Activated T-cell treated with anti-CD3 and anti-CD28 coated beads, Interleukin-2, amount 50 U/mL, for 48 hours (primary cell): ENCODE measurements around the gene TCF7L2.

ENCODE experiments used
- DNase-seq, 2 experiments: peaks; one replicate each; pipeline ENCODE4 v3.0.0-alpha.2; 2020

TCF7L2 gene

DNA sequence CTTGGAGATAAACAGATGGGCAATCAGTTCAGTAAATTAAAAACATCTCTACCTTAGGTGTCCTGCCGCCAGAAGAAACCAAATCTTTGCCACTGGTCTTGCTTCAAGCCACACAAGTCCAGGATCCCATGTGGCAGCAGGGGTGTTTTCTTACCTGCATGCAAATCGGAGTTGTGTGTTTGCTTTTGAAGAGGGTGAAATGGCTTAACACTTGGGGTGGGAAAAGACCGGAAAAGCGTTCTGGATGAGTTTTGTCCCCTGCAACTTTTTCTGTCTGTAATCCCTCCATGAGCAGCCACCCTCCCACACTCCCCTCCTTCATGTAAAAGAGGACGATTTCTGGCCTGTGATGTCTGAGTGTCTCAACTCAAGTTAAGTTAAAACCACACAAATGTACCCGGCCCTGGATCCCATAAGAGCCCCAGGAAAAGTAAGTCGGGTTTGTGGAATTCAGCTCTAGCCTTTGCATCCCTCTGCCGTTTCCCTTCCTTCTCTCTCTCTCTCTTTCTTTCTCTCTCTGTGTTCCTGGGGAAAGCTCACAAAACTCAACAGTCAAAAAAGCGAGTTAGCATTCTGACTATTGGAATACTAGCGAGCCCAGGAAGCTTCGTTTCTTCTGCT, 178.5 kb downstream of the TCF7L2 start:
- DNase-seq = no peak

DNA sequence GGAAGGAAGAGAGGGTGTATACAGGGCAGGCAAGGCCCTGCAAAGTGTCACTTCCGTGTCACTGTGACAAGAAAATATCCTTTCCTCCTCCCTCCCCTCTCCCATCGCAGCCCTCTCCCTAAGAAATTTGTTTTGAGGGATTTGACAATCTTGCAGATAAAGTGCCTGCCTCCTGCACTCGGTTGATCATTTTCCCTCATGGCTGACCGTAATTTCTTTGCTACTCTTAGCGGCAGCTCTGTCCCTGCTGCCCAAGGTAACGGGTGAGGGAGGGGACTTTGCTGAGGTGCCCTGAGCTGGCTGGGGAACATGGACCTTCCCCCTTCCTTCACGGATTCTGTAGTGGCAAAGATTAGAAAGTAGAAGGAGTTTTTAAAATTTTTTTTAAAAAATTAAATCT, 179.1 kb downstream of the TCF7L2 start:
- DNase-seq = no peak

DNA sequence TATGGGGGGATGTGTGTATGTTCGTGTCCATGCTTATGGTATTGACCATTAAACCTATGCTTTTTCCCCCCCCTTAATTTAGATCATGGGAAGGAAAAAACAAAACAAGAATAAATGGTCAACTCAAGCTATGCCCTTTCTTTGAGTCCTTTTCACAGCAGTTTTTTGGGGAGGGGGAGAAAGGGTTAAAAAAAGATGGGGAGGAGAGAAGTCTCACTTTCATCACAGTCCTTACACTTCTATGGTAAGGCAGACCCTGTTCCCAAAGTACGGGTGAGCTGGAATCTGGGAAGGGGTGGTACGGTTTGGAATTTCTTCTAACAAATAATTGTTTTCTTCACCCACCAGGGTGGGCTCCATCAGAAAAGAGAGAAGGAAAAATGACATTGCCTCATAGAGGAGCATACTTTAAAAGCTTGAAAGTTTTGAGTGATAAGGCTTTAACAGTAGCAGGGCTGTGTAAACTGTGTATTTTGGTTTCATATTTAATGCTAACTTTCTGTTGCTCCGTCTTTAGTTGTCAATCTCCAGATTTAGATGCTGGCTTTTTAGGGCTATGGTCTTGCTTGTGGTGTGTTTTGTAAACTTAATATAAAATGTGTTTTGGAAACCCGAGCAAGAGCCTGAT, 180.1 kb downstream of the TCF7L2 start:
- no peak for DNase-seq

DNA sequence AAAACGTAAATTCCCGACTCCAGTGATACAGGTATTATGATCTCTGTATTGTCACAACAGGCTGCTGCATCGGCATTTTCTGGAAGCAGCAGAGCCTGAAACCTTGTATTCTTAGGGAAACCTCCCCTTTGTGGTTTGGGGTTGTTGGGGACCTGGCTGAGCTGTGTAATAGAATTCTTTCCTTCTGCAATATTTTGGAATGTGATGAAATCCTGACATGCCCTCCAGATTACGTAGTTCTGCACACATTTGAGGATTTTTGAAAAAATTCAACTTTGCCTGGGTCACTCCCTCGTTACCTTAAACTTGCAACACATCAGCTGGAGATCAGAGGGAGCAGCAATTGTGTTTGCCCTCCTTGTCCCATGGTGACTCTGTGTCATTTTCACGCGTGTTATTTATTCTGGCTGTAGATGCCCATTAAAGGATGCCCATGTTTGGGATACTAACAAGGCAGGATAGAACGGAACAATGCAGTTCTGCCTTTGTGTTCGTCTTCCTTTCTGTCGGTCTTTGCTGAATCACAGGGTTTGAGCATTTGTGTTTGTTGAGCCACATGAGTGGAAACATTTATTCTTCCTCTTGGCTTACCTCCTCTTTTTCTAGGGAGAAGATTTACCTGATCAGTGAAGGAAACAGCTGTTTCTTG, 181.7 kb downstream of the TCF7L2 start:
- no peak for DNase-seq

DNA sequence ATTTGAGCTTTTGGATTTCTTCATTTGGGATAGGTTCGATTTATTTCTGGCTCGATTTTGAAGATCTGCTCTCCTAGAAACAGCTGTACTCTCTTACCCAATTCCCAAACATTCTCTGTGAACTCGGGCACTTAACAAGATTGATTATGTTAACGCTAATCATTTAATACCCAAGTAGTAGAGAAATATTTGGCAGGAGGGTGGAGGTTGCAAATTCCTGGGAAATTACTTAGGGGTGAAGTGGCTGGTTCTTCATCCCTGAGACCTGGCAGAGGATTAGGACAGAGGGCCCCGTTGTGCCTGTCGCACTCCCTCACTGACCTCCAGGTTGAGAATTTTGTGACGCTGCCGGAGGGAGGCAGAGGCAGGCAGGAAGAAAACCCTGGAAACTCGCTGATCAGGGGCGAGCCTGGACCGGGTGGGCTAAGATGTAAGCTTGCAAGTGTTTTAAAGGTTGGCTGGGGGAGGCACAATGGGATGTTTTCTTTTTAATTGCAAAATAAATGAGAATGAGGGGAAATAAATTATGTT, 182.6 kb downstream of the TCF7L2 start:
- no peak for DNase-seq

DNA sequence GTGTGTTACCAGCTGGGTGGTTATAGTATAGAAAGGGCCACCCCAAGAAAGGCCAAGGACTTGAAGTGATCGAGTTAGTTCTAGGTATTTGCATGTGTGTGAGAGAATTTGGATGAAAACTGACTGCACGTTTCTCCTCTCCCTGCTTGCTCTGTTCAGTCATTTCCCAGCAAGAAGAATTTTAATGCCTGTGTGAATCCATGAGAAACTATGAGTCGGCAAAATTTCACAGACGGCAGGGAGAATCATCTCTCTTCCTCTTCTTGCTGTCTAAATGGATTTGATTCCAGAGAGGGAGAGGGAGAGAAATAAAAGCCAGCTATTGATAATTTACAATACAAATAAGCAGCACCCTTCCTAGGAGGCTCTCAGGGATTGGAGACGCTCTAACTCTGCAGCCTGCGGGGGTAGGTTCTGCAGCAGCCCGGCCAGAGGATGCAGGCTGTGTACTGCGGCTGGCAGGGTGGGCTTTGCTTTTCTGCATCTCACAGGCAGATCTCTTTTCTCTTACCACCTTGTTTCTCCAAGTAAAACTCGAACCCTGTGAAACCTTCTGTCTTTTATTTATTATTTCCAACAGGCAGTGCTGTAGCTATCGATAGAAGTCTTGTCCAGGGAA, 183.6 kb downstream of the TCF7L2 start:
- DNase-seq = no peak

DNA sequence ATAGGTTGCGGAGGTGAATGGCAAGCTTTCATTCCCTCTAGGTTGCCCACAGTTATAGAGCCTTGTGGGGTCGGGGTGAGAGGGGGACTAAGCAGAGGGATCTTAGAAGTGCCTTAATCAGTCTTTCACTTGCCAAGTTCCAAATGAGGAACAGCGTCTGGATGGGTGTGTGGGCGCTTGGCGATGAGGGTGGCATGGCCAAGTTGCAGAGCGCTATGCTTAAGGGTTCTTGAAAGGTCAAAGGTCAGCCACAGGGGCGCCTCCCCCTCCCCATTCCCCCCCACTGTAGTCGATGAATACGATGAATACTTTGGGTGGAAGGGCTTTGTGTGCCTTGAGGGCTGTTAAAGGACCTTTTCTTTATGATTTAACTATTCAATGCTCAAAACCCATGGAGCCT, 185.0 kb downstream of the TCF7L2 start:
- no peak for DNase-seq

DNA sequence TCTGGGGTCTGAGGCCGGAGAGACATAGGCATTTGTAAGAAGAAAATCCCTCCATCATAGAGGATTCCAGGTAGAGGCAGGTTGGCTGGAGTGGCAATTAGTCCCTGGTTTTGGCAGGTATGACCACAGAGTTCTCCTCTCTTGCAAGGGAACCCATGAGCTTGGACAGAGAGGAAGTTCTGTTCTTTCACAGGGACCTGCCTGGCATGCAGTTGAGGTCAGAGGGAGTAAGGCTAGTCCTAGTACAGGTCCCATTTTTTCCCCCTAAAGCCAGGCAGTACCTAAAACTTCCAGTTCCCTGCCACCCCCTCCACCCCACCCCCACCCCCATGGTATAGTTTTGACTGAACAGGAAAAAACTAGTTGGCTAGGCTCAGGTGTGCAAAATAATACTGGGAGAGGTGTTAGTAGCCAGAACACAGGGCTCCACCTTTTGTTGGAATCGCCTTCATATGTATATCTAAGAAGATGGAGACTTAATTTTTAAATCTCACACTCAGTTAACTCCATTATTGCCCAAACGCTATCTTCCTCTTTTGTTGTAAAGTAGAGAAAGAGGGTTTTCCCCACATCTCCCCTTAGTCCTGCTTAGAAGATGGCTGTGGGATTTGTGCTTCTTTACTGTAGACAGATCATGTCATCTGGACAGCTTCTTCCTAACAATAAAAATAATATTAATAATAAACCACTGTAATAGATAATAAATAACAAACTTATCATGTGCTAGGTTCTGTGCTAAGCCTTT, 188.1 kb downstream of the TCF7L2 start:
- no peak for DNase-seq

DNA sequence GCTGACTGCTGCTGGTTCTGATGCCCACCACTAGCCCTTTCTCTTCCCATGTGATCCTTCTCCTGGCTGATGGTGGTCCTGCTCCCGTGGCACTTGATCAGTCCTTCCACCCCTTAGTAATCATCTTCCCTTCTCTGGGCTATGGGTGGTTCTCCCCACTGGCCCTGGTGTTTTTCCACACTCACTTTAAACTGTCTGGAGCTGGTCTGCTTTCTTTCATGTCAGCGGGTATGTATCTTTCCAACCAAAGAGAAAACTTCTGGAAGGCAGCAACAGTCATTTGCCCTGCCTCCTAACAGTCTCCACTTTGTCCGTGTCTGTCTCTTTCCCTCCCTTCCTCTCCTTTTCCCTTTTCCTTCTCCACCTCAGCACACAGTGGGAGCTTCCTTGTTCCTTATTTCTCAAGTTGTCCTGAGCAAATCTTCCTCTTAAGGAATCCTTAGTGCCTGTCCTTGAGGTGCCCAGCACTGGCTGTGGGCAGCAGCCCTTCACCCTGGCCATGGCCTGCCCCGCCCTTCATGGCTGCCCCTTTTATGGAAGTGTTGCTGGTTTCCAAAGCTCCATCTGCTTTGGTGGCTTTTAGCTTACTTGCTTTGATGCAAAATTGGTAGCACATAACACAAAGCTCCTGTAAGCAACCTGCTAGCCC, 189.0 kb downstream of the TCF7L2 start:
- no peak for DNase-seq

DNA sequence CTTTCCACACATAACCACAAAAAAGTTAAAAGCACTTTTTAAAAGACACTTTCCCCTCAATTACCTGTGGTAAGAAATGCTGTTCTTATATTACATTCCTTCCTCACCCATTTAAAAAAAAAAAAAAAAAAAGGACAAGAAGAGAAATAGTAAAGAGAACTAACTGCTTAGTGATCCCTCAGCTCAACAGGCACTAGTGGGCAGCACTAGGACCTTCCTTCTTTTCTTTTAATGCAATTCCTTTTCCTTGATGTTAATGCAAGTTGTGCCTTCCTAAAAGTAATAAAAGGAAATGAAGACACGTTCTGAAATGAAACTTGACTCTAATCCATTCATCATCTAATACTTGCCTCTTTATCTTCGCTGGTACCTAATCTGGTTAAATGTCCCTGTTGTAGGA, 189.7 kb downstream of the TCF7L2 start:
- no peak for DNase-seq

DNA sequence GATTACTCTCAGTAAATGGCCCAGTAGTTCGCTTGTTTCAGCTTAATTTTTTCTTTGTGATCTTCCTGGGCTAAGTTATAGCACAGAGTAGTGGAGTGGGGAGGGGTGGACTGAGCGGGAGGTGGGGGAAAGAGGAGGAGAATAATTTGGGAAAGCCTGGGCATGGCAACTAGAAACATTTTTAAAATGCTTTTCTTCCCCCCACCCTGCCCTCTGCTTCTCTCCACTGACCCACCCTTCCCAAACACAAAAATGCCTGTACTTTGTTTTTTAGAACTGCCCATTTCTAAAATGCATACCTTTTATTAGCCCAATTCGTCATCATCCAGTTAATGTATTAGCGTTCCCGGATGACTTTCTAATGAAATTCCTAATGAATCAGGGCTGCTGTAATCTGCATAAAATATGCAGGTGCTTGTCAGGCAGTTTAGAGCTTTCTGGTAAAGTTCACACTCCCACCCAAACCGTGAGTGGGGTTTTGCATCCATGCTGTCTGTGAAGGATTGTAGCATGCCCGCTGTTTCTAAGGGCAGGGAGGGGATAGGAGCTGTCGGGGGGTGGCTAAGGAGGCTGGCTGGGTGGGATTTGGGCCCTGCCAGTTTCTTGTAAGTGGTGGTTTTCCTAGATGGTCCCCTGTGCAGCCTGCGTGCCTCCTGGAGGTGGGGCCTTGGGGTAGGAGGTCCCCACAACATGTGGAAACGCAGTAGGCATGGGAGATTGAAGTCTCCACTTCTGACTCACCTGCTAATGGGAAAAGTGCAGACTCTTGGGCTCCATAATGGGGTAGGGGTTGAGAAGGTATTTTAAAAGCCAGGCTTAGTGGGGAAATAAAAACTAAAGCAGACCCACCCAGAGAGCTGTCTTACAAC, 190.3 kb downstream of the TCF7L2 start:
- no peak for DNase-seq

DNA sequence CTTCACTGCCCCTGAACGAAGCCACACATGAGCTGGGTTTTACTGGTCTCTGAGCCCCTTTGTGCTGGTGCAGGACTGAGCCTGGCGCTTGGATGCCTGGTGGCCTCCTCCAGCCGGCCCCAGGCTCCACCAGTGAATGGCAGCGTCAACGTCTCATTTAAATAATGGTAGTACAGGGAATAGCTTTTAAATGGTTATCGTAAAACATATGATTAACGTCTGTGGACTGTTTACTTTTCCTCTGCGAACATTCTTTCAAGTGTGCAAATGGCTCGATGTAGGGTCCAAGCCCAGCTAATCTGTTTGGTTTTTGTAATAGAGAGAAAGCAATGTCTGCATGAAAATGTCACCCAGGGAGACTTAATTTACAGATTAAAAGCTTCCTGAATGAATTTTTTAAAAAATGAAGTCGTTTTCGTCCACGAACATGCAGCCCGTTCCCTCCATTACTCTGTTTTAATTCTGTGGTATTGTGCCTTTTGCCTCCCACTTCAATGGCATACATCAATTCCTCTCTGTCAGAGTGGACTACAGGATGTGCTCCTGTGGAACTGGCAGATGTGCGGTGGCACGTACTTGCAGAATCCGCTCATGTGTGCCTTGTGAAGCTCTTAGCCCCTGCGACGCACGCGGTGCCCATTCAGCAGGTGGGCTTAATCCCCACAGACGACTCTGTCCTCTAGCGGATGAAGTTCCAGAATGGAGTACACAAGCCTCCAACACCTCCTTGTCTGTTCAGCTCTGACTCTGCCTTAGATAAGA, 192.7 kb downstream of the TCF7L2 start:
- no peak for DNase-seq

DNA sequence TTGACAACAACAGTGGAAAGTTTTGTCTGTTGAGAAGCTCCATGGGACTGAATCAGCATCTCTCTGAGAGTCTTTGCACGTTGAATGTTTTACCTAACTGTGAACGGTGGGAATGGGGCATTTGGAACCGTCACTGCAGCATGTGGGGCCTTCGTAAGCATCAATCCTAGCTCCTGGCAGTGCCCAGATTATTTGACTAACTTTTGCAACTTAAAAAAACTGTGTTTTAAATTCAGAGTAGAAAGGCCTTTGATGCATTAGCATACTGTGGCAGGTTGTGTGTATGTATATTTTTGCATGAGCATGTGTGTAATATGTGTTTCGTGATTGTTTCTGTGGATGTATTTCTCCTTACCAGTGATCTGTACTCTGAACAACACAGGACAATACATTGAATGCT, 194.5 kb downstream of the TCF7L2 start:
- no peak for DNase-seq

DNA sequence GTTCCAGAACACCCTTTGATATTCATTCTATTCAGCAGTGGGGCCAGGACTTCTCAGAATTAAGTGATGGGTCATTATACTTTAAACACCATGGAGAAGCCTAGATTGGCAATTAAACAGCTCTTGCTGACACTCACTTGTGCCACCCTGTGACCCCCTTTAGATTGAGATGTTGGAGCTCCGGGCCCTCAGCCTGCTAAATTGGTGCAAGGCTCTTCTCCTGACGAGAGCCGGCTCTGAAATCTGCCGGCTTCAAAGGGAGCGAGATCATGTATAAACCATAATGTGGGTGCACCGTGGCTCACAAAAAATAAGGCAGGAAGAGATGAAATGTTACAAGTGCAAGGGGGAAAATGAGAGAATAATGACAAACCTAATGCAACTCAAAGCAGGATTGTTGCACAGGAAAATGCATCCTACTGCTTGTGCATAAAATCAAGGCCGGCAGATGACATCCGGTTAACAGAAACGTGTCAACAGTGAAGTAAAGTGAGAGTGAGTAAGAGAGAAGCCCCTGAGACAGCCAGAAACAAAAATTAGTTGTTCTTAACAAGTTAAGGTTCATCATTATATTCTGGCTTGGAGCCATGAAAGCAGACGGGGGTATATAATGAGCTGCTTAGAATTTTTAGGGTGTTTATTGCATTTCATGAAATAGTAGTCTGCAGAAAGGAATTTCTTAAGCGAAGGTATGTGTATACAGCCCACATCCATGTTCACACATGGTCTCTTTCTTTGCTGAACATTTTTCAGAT, 198.2 kb downstream of the TCF7L2 start:
- no peak for DNase-seq

DNA sequence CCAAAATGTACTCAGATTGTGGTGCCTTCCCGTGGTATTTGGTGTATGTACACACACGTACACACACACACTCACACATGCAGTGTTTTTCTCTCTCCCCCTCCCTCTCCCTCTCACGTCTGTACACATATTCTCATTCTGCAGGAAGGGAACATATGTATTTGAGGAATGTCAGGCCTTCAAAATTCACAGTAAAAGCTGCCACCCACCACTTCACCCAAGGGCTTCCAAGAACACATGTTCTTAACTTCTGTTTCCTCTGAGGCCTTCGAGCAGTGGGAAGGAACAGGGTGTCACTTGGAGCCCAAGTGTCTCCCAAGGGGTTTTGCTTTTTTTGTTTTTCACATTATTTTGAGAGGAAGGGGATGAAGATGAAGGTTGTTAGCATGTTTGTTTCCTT, 198.9 kb downstream of the TCF7L2 start:
- no peak for DNase-seq

DNA sequence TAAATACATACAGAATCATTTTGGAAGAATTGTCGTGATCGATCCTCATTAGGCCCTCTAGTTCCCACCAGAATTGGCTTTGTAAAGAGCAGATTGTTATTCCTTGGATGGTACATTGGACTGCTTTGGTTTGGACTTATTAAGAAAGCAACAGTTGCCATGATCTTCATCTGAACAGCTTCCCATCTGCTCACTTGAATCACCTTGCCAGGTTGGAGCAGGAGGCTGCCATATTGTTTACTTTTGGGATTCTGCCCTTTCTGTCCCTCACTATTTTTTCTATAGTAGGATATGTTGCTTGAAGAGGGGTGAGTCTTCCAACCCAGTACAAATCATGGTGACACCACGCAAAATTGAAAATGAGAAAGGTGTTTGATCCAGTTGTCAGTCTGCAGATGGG, 199.6 kb downstream of the TCF7L2 start:
- no peak for DNase-seq

DNA sequence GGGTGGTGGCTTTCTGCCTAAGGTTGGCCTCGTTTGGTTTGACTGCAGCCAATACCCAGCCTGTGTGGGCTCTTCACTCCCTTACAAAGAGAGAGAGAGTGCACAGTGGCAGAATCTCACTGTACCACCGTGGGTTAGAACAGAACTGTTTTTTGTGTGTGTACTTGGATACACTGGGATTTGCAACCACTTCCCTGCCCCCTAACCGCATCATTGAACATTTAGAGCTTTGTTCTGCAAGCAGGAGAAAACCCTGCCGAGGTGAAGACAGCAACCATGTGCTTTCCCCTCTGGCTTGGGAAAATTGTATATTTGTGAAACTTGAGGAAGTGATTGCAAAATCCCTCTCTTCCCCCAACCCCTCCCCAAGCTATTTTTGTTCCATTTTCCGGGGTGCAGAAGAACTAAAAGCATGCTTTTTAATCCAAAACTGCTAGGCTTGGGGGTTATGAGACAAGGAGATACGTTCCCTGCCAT, 201.2 kb downstream of the TCF7L2 start:
- DNase-seq = no peak

DNA sequence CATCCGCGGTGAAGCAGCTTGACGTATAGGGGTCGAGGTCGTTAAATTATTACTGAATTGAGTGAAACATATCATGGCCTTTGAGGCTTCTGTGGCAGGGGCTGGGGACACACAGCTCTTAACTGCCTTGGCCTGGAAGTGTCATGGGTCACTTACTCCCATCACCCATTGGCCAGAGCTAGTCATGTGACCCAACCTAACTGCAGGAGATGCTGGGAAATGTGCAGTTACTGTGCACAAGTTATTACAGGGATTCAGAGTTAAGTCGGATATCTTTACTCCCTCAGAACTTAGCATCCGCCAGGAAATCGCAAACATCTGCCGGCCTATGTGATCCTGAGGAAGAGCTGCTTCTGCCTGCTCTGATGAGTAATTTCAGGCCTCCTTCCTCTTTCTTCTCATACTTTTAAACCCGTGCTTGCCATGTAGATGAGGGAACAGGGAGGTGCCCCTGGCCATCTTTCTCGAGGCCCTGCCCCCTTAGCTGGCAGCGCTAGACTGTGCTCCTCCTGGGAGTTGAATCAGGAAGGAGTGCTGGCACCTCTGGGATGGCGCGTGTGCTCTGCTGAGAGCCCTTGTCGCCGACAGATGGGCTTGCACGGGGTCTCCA, 203.6 kb downstream of the TCF7L2 start:
- DNase-seq = no peak

DNA sequence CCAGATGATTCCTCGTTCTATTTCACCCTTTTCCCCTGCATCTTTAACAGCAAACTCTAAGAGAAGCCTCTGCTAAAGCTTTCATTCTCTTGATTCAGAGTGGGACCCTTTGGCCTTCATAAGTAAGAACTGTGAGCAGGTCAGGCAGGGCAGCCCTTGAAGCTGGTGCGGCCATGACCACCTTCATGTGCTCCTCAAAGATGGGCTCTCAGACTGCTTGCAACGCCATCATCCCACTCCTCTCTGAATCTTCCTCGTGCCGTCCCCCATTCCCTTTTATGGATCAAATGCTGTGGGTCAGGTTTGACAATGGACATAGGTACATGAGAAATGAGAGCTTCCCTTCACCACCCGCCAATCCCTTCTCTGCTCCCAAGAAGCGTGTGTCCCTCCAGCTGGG, 207.4 kb downstream of the TCF7L2 start:
- DNase-seq = no peak
